ENCODE results near the gene RASAL1. TPM values are rescaled to one million over a fixed set of nuclear protein-coding genes. Genes with fewer than 3 reads are reported as not detected.

The RASAL1 gene
- total and polyA plus RNA-seq, 10 donors: 0.13 to 1.7 (median 0.62) TPM; not detected in 2

GRCh38 chr12:113183030-113183589 lies 47.5 kb upstream of the RASAL1 start:
- intact Hi-C loops (cut with DNase I; ENCODE audit: low total_unique reads): no loop called here
- Histone ChIP-seq H3K36me3 (peaks cover 3 to 49% (median 35%) of the 10 kb centered on the region in 6 donors), H3K27ac (no peak overlapping the region), H3K4me3 (no peak overlapping the region), H3K4me1 (peaks cover 19 to 57% (median 38%) of the 10 kb centered on the region in 6 donors), H3K27me3 (replicated peaks in 1 of 7) (no peaks in the 10 kb centered on the region), H3K9me3 (no peaks in the 10 kb centered on the region)
- TF ChIP-seq POLR2A (IDR thresholded peaks at IDR 0.05): no peak
- TF ChIP-seq POLR2AphosphoS5 (IDR thresholded peaks at IDR 0.05): no peak
- 93 to 99% (median 96%) methylated on average over 11 of the region's 11 CpGs for WGBS, 5 donors
- DNase-seq: no peak

DNA sequence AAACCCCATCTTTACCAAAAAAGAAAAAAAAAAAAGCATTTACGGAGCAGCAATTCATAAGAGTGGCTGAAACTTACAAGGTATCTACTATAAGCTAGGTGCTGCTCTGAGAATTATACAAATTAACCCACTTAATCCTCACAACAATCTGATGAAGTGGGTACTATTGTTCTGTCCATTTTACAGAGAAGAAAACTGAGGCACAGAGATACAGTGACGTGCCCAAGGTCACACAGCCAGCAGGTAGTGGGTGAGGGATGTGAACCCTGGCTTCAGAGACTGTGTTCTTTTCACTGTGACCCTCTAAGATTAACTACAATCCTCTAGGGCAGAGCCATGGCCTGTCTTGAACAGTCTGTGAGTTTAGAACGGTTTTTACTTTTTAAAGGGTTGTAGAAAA lies 46.4 kb upstream of the RASAL1 start:
- H3K9me3 ChIP-seq: peaks cover 0 to 4% (median 2%) of the 10 kb centered on the region in 8 donors
- H3K36me3 ChIP-seq: peaks cover 3 to 60% (median 46%) of the 10 kb centered on the region in 6 donors
- H3K27me3 ChIP-seq (replicated peaks in 1 of 7): no peaks in the 10 kb centered on the region
- no peak overlapping the region for H3K4me3 ChIP-seq
- intact Hi-C loops (cut with DNase I; ENCODE audit: low total_unique reads): no loop called here
- TF ChIP-seq, protein P1, sequence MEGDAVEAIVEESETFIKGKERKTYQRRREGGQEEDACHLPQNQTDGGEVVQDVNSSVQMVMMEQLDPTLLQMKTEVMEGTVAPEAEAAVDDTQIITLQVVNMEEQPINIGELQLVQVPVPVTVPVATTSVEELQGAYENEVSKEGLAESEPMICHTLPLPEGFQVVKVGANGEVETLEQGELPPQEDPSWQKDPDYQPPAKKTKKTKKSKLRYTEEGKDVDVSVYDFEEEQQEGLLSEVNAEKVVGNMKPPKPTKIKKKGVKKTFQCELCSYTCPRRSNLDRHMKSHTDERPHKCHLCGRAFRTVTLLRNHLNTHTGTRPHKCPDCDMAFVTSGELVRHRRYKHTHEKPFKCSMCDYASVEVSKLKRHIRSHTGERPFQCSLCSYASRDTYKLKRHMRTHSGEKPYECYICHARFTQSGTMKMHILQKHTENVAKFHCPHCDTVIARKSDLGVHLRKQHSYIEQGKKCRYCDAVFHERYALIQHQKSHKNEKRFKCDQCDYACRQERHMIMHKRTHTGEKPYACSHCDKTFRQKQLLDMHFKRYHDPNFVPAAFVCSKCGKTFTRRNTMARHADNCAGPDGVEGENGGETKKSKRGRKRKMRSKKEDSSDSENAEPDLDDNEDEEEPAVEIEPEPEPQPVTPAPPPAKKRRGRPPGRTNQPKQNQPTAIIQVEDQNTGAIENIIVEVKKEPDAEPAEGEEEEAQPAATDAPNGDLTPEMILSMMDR (IDR thresholded peaks at IDR 0.05 in 8 of 11, conservative IDR thresholded peaks at IDR 0.05 in 3 of 11): no peak
- TF ChIP-seq POLR2A (IDR thresholded peaks at IDR 0.05) (no peak), POLR2AphosphoS5 (IDR thresholded peaks at IDR 0.05) (no peak)
- H3K4me1 ChIP-seq: peaks cover 16 to 46% (median 32%) of the 10 kb centered on the region in 6 donors
- 79 to 96% (median 93%) methylated on average over 3 of the region's 3 CpGs for WGBS, 5 donors
- no peak for DNase-seq
- no peak overlapping the region for H3K27ac ChIP-seq

DNA sequence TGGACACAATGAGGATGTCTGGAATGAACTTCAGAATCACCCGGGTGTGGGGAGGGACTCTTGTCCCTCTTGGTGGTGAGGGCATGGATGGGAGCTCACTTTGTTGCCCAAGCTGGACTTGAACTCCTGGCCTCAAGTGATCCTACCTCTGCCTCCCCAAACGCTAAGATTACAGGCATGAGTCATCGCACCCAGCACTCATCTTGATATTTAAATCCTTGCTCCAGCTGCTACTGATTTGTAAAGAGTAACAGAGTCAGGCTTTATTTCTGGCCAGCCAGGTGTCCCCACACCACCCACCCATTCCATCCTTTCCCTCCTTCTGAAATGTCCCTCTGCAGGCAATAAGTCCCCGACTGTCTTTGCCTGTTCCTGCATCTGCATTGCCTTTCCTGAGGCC lies 44.8 kb upstream of the RASAL1 start:
- peaks cover 7 to 32% (median 20%) of the 10 kb centered on the region in 6 donors for H3K4me1 ChIP-seq
- TF ChIP-seq POLR2A (IDR thresholded peaks at IDR 0.05): no peak
- TF ChIP-seq POLR2AphosphoS5 (IDR thresholded peaks at IDR 0.05): no peak
- TF ChIP-seq, protein P1 (IDR thresholded peaks at IDR 0.05 in 8 of 11, conservative IDR thresholded peaks at IDR 0.05 in 3 of 11): no peak
- 82 to 88% (median 87%) methylated on average over 3 to 4 of the region's 4 CpGs for WGBS, 5 donors
- H3K27ac ChIP-seq: no peak overlapping the region
- H3K9me3 ChIP-seq: peaks cover 0 to 7% (median 2%) of the 10 kb centered on the region in 8 donors
- no peaks in the 10 kb centered on the region for H3K27me3 ChIP-seq (replicated peaks in 1 of 7)
- no peak overlapping the region for H3K4me3 ChIP-seq
- peaks cover 3 to 76% (median 60%) of the 10 kb centered on the region in 6 donors for H3K36me3 ChIP-seq
- no peak for DNase-seq
- intact Hi-C loops (cut with DNase I; ENCODE audit: low total_unique reads): no loop called here

- no peak overlapping the region for H3K27ac ChIP-seq
- intact Hi-C loops (cut with DNase I; ENCODE audit: low total_unique reads): no loop called here
- DNase-seq: no peak
- no peak overlapping the region for H3K4me3 ChIP-seq
- no peaks in the 10 kb centered on the region for H3K27me3 ChIP-seq (replicated peaks in 1 of 7)
- peak in 2 of 3 donors; percentile 26 to 27 for TF ChIP-seq POLR2AphosphoS5 (IDR thresholded peaks at IDR 0.05)
- TF ChIP-seq, protein P1 (IDR thresholded peaks at IDR 0.05 in 8 of 11, conservative IDR thresholded peaks at IDR 0.05 in 3 of 11): no peak
- peaks cover 0 to 7% (median 2%) of the 10 kb centered on the region in 8 donors for H3K9me3 ChIP-seq
- WGBS, 5 donors: 73 to 95% (median 86%) methylated on average over 13 to 14 of the region's 14 CpGs
- peaks cover 4 to 34% (median 22%) of the 10 kb centered on the region in 6 donors for H3K4me1 ChIP-seq
- peaks cover 3 to 90% (median 72%) of the 10 kb centered on the region in 6 donors for H3K36me3 ChIP-seq
Measured at GRCh38 chr12:113179023-113179422, 43.5 kb upstream of the RASAL1 start.
